ENCODE data around the gene EIF4A3.

The EIF4A3 gene

DNA sequence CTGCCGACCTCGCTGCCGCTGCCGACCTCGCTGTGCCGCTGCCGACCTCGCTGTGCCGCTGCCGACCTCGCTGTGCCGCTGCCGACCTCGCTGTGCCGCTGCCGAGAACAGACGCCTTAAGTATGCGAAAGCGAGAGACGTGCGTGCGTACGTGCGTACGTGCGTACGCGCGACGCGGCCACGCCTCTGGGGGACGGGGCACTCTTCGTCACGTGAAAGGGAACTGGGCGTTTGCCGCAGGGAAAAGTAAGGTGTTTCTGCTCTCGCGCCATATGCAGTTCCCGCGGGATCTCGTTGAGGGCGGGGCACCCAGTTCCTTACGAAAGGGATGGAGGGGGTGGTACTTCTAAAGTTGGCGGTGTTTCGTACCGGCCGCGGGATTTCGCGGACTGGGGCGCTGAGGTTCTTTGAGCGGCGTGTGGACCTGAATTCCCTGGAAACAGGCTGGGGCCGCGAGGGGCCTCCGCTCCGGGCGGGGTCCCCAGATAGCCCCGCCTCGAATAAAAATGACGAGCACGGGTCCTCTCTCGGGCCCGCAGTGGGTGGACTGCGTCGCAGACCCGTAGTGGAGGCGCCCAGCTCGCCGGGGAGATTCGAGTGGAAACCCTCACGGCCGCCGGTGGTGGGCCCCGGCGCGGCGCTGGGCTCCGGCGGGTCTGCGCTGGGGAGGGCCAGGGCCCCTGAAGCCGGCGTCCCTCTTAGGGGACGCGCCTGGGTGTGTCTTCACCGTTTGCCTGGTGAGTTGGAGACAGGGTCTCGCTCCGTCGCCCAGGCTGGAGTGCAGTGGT is at the start of gene EIF4A3:
TSS of gene EIF4A3 (minus strand) at position 94 of the 788 bp plus-strand sequence. CDS start 167 bp downstream, outside the sequence.
- peak; percentile 81 to 93 for DNase-seq (ENCODE audit: low read depth in 2 of 2, low spot score in 1 of 2)

DNA sequence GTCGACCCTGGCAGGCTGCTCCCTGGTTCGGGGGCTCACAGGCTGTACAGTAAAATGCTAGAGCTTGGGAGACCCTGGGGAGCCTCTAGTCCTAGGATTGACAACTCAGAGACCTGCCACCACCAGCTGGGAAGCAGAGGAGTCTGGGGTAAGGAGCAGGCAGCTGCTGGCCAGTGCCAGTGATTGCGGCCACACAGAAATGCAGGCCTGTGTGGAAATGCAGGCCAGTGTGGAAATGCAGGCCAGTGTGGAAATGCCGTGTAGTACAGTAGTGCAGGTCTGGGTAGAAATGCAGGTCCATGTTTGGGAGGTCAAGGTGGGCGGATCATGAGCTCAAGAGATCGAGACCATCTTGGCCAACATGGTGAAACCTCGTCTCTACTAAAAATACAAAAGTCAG is 49.7 kb upstream of the EIF4A3 start:
- DNase-seq (ENCODE audit: low read depth in 2 of 2, low spot score in 1 of 2): no peak

DNA sequence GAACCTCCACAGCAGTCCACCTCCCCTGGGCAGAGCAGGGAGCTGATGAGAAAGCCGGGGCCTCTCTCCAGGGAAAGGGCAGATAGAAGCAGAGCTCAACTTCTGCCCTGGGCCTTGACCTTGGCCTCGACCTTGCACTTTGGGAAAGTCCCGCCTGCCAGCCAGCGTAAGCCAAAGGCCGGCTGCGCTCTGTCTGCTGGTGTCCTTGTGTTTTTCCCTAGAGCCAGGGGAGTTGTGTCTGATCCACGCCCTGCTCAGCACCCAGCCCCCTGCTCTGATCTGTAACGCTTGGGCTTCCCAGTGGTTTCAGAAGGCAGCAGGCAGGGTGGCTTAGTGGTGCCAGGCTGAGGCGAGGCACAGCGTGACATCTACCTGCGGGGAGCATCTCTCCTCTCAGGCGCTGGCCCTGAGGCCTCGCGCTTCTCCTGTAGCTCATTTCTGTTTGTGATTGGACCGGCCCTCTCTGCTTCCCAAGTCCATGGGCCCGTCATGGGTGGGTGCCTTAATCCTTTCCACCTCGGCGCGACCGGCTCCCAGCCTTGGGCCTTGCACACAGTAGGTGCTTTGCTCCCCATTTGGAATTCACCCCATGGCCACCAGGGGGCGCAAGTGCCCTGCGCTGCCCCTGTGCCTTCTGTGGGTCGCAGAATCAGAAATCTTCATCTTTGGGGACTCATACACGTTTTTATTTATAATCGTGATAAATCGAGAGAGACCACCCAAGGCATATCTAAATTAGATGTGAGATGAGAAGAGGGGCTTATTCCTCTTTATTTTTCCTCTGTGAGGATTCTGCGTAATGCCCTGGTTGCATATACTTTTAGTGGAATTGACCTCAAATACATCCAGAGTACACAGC is 49.0 kb upstream of the EIF4A3 start:
- peak; percentile 33 to 39 for DNase-seq (ENCODE audit: low read depth in 2 of 2, low spot score in 1 of 2)

DNA sequence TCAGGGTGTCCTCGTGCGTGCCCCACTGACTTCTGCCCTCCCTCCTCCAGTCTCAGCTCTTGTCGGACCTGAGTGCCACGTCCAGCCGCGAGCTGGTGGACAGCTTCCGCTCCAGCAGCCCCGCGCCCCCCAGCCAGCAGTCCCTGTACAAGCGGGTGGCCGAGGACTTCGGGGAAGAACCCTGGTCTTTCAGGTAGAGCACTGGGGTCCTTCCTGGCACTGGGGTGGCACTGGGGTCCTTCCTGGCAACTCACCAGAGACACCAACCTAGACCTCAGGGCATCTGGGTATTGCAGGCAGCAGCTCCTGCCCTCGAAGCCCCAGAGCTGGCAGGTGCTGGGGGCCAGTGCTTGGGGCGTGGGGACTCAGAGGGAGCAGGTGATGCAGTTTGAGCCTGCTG is 48.2 kb upstream of the EIF4A3 start:
- DNase-seq (ENCODE audit: low read depth in 2 of 2, low spot score in 1 of 2): no peak

DNA sequence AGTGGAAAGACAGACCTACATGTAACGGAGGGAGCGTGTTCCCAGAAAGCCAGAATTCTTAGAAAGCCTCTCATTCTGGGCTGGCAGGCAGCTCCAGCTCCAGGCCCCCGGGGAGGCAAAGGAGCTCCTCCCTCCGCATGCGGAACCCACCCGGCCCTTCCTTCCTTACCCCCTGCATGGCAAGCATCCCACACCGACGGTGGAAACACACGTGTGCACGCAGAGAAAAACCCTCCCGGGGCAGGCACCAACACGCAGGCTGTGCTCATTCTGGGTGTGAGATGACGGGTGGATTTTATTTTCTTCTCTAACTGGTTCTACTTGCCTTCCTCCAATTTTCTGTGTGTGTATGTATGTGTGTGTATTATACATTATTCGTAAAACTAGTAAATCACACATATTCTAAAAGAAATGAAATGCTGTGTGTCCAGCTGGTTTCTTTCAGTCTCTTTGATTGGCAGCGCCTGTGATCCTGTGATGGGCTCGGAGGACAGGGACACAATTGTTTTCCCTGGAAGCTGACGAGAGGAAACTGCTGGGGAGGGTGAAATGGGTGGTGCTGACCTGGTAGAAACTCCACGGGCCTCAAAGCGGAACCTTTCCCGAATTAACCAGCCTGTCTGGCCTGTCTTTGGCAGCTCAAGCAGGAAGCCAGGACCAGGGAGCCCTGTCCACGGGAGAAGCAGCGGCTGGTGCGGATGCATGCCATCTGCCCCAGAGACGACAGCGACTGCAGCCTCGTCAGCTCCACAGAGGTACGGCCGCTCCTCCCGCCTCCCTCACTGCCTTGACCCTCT is 45.1 kb upstream of the EIF4A3 start:
- no peak for DNase-seq (ENCODE audit: low read depth in 2 of 2, low spot score in 1 of 2)

DNA sequence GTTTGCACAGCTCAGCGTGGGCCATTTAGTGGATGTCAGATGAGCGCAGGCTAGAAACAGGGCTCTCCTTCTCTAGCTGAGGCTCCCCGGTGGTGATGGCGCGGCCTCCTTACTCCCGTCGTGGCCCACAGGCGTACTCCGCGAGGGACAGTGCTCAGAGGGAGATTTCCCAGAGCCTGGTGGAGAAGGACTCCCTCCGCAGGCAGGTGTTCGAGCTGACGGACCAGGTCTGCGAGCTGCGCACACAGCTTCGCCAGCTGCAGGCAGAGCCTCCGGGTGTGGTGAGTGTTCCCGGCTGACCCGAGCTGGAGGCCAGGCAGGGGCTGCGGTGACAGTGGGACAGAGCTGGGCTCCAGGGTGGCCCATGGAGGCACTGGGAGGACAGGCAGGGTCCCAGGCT is 44.3 kb upstream of the EIF4A3 start:
- DNase-seq (ENCODE audit: low read depth in 2 of 2, low spot score in 1 of 2): no peak

DNA sequence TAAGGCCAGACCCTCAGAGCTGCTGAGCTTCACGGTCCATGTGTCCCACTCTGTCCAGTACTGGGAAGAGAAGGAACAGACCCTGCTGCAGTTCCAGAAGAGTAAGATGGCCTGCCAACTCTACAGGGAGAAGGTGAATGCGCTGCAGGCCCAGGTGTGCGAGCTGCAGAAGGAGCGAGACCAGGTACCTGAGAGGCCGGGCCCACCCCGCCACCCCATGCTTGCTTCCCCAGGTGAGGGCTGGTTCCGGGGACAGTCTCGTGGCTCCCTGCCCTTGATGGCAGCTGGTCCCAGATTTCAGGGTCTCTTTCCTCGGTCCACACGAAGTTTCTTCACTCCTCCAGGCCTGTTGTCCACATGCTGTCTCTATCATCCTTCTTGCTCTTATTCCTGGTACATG is 43.8 kb upstream of the EIF4A3 start:
- no peak for DNase-seq (ENCODE audit: low read depth in 2 of 2, low spot score in 1 of 2)

DNA sequence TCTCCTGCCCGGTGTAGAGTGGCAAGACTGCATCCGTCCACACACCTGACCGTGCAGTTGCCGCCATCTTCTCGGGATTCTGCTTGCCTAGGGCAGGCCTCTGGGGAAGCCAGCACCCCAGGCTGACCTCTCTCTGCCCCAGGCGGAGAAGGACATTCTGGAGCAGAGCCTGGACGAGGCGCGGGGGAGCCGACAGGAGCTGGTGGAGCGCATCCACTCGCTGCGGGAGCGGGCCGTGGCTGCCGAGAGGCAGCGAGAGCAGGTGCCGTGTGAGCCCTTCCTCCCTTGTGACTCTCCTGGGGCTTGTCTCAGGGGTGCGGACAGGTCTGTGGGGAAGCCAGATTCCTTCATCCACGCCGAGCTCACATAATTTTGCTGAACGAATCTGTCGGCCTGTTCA is 42.7 kb upstream of the EIF4A3 start:
- DNase-seq (ENCODE audit: low read depth in 2 of 2, low spot score in 1 of 2): no peak

DNA sequence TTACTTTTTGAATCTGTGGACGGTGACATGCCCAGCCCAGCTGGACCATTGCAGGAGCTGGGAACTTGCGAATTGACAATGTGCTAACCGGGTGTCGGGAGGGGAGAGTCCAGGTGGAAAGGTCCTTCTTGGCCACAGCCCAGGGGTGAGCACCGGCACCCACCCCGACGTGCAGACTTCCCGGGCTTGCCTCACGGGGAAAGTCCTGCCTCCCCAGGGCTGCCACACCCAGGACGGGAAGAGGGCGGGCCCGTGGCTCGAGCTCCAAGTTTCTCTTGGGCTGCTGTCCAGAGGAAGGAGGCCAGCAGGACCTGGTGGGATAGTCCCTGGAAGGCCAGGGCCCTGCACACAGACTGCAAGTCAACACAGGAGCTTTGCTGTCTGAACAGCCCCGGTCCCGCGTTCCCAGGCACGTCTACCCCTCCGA is 40.6 kb upstream of the EIF4A3 start:
- no peak for DNase-seq (ENCODE audit: low read depth in 2 of 2, low spot score in 1 of 2)

DNA sequence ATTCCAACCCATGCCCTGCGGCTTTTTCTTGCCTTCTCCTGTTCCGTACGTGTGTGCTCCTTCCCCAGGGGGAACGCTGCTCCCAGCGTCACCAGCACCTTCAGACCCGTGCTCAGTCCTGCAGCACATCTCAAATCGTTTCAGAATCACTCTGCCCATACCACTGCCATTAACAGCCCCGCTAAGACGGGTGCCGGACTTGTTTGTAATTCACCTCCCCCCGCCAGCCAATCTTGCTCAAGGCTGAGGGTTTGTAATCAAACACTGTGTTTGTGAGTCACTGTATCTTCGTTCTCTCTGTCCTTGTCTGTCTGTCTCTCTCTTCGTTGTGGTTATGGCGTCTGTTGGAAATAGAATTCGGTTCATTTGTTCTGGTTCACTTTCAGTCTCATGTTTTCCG is 40.2 kb upstream of the EIF4A3 start:
- no peak for DNase-seq (ENCODE audit: low read depth in 2 of 2, low spot score in 1 of 2)

DNA sequence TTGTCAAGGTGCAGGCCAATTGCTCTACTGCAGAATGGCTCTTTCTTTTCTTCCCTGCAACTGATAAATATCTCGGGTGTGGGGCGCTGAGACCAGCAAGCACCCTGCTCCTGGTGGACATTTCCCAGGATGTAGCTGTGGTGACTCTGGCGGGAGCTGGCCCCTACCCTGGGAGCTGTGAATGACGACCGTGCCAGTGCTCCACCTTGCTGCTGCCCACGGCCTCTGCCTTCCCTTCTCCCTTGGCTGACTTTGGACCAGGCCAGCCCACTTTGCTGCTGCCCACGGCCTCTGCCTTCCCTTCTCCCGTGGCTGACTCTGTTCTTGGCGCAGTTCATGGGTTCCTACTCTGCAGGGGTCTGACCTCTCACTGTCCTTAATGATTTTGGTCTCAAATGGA is 39.0 kb upstream of the EIF4A3 start:
- DNase-seq (ENCODE audit: low read depth in 2 of 2, low spot score in 1 of 2): no peak

DNA sequence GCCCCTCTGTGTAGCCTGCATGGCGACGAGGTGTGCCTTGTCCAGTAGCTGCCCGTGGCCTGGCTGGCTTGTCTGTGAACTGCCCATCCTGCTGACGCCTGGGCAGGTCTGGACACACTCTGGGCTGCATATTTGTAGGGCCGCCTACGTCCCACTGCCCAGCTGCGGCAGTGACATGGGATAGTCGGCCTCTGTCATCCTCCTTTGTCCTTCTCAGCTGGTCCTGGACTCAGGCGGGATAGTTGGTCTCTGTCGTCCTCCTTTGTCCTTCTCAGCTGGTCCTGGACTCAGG is 37.4 kb upstream of the EIF4A3 start:
- DNase-seq (ENCODE audit: low read depth in 2 of 2, low spot score in 1 of 2): no peak

DNA sequence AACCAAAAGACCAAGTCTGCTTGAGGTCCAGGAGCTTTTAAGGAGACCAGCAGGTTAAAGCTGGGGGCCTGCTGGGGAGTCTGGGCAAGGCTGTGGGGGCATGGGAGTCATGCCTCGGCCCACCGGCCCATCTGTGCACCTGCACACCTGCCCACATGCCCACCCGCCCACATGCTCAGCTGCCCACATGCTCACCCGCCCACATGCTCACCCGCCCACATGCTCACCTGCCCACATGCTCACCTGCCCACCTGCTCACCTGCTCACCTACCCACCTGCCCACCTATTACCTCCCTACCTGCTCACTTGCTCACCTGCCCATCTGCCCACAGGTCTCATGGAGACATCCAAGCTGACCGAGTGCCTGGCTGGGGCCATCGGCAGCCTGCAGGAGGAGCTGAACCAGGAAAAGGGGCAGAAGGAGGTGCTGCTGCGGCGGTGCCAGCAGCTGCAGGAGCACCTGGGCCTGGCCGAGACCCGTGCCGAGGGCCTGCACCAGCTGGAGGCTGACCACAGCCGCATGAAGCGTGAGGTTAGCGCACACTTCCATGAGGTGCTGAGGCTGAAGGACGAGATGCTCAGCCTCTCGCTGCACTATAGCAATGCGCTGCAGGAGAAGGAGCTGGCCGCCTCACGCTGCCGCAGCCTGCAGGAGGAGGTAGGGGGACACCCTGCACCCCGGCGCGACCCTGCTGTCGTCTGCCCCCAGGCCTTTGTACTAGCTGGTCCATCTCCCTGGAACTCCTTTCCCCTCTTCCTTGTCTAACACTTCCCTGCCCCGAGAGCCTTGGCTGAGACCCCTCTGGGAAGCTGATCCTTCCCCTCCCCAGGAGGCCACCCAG is 36.9 kb upstream of the EIF4A3 start:
- DNase-seq (ENCODE audit: low read depth in 2 of 2, low spot score in 1 of 2): no peak

DNA sequence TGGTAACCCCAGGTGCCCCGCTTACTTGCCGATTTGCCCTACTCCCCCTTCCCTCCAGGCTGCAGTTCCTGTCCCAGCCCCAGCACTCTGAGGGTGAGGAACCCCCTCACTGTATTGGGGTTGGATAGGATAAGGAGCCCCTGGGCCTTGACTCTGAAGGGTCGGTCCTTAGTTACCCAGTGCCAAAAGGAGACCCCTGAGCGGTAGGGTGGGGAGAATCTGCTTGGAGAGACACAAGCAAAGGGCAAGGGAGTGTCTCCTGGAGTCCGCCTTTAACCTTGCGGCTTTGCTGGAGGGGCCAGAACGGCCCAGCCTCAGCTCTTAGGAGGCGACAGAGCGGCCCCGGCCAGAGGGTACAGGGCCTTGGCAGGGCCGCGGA is 35.9 kb upstream of the EIF4A3 start:
- no peak for DNase-seq (ENCODE audit: low read depth in 2 of 2, low spot score in 1 of 2)

DNA sequence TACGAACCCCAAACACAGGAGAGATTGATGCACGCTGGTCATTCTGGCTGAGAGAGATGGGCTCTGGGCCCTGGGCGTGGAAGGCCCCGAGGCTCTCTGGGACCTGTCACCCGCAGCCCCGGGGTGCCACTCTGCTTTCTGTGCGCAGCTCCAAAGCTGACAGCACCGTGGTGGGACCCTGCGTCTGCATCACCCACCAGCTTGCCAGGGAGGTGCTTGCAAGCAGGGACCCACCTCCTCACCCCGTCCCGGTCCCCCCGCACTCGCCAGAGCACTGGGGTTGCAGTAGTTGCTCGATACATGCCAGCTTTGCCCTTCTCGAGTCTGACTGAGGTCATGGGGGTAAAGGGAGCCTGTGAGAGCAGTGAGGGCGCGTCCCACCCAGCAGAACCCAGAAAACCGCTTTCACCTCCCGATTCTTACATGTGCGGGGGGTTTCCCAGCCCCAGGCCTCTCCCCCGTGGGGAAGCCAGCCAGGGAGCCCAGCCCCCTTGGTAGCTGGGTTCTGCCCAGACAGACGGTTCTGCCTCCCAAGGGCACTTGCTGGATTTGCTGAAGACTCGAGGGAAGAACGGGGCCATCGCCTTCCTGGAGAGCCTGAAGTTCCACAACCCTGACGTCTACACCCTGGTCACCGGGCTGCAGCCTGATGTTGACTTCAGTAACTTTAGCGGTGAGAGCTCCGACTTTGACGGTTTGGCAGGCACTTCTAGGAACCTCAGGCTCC is 35.4 kb upstream of the EIF4A3 start:
- DNase-seq (ENCODE audit: low read depth in 2 of 2, low spot score in 1 of 2): no peak

DNA sequence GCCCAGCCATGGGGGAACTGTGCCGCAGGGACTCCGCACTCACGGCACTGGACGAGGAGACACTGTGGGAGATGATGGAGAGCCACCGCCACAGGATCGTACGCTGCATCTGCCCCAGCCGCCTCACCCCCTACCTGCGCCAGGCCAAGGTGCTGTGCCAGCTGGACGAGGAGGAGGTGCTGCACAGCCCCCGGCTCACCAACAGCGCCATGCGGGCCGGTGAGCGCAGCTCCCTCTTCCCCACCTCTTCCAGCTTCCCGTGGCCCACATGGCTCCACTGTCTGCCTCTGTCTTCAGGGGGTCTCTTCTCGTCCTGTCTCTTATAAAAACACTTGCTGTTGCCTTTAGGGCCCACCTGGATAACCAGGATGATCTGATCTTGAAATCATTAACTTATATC is 34.5 kb upstream of the EIF4A3 start:
- no peak for DNase-seq (ENCODE audit: low read depth in 2 of 2, low spot score in 1 of 2)

DNA sequence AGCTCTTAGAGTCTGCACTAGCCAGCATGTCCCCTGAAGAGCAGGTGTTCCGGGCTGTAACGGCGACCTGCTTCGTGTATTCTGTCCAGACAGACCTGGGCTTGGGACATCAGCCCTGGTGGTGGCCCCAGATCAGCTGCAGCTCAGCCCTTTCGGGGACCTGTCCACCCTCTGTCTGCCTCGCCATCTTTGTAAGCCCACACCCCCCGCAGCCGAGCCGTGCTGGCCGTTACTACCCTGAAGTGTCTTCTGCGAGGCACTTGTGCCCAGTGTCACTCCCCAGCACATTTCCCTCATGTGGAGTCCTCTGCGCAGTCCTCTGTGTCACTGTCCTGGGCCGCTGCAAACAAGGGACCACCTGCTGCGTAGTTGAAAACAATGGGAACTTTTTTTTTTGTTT is 33.3 kb upstream of the EIF4A3 start:
- DNase-seq (ENCODE audit: low read depth in 2 of 2, low spot score in 1 of 2): no peak

DNA sequence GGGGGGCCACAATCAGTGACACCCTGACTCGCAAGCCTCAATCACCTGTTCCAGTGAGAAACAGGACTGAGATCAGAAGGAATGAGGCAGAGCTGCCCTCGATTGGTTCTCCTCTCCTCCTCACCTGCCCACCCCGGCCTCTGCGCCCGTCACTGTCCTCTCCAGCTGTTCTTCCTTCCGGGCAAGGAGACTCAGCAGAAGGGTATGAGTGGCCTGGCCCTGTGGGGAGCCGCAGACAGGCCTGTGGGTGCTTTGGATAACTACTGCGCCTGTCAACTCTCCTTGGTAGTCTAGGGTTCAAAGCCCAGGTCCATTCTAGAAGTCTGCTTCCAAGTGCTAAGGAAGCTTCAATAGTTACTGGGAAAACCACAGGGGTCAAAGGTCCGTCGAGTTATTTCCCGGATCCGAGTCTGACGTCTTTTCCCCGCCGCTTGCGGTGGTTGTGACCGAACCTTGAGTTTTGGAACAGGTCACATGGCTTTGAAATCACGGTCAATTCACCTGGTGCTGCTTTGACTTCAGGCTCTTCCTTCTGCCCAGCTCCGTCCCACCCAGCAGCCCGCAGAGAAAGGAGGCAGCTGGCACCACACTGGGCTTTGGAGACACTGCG is 31.2 kb upstream of the EIF4A3 start:
- no peak for DNase-seq (ENCODE audit: low read depth in 2 of 2, low spot score in 1 of 2)

DNA sequence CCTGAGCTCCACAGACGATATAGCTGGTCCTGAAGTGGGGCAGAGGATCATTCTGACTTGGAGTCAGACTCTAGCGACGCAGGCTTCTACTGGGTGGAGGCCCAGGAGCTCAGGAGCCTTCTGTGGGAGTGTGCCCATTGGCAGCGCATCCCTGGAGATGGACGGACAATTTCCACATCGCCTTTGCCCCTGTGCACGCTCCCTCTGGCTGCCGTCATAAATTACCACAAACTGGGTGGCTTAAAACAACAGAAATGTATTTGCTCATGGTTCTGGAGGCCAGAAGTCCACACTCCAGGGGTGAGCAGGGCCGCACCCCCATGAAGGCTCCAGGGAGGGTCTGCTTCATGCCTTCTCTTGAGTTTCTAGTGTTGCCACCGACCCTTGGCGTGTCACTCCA is 29.8 kb upstream of the EIF4A3 start:
- DNase-seq (ENCODE audit: low read depth in 2 of 2, low spot score in 1 of 2): no peak

DNA sequence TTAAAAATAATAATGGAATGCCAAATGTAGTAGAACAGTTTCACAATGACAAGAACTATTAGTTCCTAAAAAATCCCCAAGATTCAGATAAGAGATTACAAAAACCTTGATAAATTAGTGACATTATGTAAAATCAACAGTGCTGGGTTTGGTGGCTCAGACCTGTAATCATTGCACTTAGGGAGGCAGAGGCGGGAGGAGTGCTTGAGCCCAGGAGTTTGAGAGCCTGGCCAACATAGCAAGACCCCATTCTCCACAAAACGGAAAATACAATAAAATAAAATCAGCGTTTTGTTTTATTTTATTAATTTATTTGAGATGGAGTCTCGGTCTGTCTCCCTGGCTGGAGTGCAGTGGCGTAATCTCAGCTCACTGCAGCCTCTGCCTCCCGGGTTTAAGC is 27.0 kb upstream of the EIF4A3 start:
- no peak for DNase-seq (ENCODE audit: low read depth in 2 of 2, low spot score in 1 of 2)
